HepG2 (cell line): ENCODE results near the gene NAT14. TPM values are rescaled to one million over a fixed set of nuclear protein-coding genes. Genes with fewer than 3 reads are reported as not detected.

ENCODE experiments used
- ATAC-seq: fragments of 200-7000 bp; cut with Tn5 transposase; 3 replicates; pipeline ENCODE4 v1.9.1; 2020; ENCODE audit warnings: mild to moderate bottlenecking, moderate library complexity
- BruUV-seq: library from RNA; stranded (reverse); fragments of 400-500 nt; replicated peaks from 2 replicates; lab custom pipeline; 2021; lab: Mats Ljungman, UMichigan
- CTCF ChIA-PET: fragments of 300-600 bp; formaldehyde crosslinking; extraction: SDS; loops from one replicate; lab custom pipeline; 2021; ENCODE audit warnings: low total read pairs, inconsistent platforms, low intra/inter-chr PET ratio; lab: Yijun Ruan, JAX
- POLR2A ChIA-PET: fragments of 350-600 bp; sonication (Branson Sonifier 250); formaldehyde crosslinking; loops from one replicate; lab custom pipeline; 2020; ENCODE audit warnings: antibody characterized with exemption, inconsistent platforms; lab: Yijun Ruan, JAX
- DNase-seq: peaks from one replicate; pipeline ENCODE4 v3.0.0-alpha.2; 2015; ENCODE audit warnings: low spot score
- FAIRE-seq: peaks from 3 replicates; lab custom pipeline; 2011; peaks lifted over from hg19 to GRCh38; lab: Jason Lieb, UNC
- H2AFZ ChIP-seq: one replicate; pipeline ENCODE4 v1.6.1; 2011; ENCODE audit warnings: low read length, inconsistent platforms
- H3K27ac ChIP-seq: fragments of 300-600 bp; 3 replicates; pipeline ENCODE4 v1.8.0; 2011; ENCODE audit warnings: mixed run types, mild to moderate bottlenecking, mixed read lengths, low read length, inconsistent platforms; ENCODE audit not compliant: insufficient read depth; ENCODE audit errors: extremely low read length
- H3K27me3 ChIP-seq, 2 experiments: fragments of 200-600 bp in 1 of 2; 2 replicates in 1 of 2; 3 replicates in 1 of 2; pipeline versions ENCODE4 v1.6.0 to v1.8.0; 2011; ENCODE audit warnings: low read length in 2 of 2, mild to moderate bottlenecking in 2 of 2, moderate library complexity in 2 of 2, inconsistent platforms in 1 of 2; ENCODE audit not compliant: insufficient read depth in 2 of 2, control insufficient read depth in 1 of 2
- H3K36me3 ChIP-seq, 2 experiments: fragments of 200-600 bp in 1 of 2; replicated peaks in 1 of 2; 2 replicates in 1 of 2; 3 replicates in 1 of 2; pipeline versions ENCODE4 v1.5.1 to v1.8.0; 2011; ENCODE audit warnings: low read length in 2 of 2, inconsistent platforms in 1 of 2; ENCODE audit not compliant: insufficient read depth in 2 of 2, control insufficient read depth in 1 of 2
- H3K4me1 ChIP-seq: 2 replicates; pipeline ENCODE4 v1.5.1; 2012; ENCODE audit warnings: low read length, inconsistent platforms; ENCODE audit not compliant: insufficient read depth
- H3K4me2 ChIP-seq: 2 replicates; pipeline ENCODE4 v1.6.0; 2011; ENCODE audit warnings: low read depth, low read length, inconsistent platforms
- H3K4me3 ChIP-seq, 3 experiments: fragments of 200-600 bp in 1 of 3; sonication (generic), shearing (Covaris generic) in 1 of 3; replicated peaks in 1 of 3; 2 replicates each; pipeline ENCODE4 v1.5.1; 2011 to 2016; ENCODE audit warnings: low read length in 3 of 3, inconsistent platforms in 2 of 3, low read depth in 2 of 3, mild to moderate bottlenecking in 2 of 3, control low read depth in 1 of 3, mixed read lengths in 1 of 3; ENCODE audit not compliant: insufficient read depth in 1 of 3
- H3K79me2 ChIP-seq: one replicate; pipeline ENCODE4 v1.6.1; 2011; ENCODE audit warnings: low read length, inconsistent platforms; ENCODE audit not compliant: insufficient read depth
- H3K9ac ChIP-seq: 2 replicates; pipeline ENCODE4 v1.6.0; 2011; ENCODE audit warnings: mild to moderate bottlenecking, low read depth, low read length, inconsistent platforms; ENCODE audit not compliant: insufficient read depth
- H3K9me3 ChIP-seq: 2 replicates; pipeline ENCODE4 v1.5.1; 2012; ENCODE audit warnings: mild to moderate bottlenecking, low read length
- H4K20me1 ChIP-seq: 2 replicates; pipeline ENCODE4 v1.6.0; 2011; ENCODE audit warnings: inconsistent platforms, mild to moderate bottlenecking, low read length, moderate library complexity; ENCODE audit not compliant: insufficient read depth
- CHCHD3 ChIP-seq: sonication (generic); formaldehyde crosslinking; IDR thresholded peaks from 2 replicates; pipeline ENCODE4 v1.8.0; 2022; ENCODE audit warnings: mild to moderate bottlenecking, missing genetic modification reagents, moderate library complexity
- DZIP1 ChIP-seq: sonication (generic); formaldehyde crosslinking; IDR thresholded peaks from 2 replicates; pipeline ENCODE4 v1.5.0; 2020; ENCODE audit warnings: mild to moderate bottlenecking, missing genetic modification reagents
- EP300 ChIP-seq, 3 experiments: sonication (generic) in 1 of 3; formaldehyde crosslinking in 1 of 3; IDR thresholded peaks; 2 replicates each; pipeline versions ENCODE4 v1.5.1 to v1.6.1; 2011 to 2020; ENCODE audit warnings: low read depth in 2 of 3, low read length in 2 of 3, borderline replicate concordance in 1 of 3, improper control_type of control experiment in 1 of 3, mild to moderate bottlenecking in 1 of 3, missing genetic modification reagents in 1 of 3, moderate library complexity in 1 of 3
- MAFG ChIP-seq: sonication (generic); formaldehyde crosslinking; IDR thresholded peaks from 2 replicates; pipeline ENCODE4 v1.5.1; 2020; ENCODE audit warnings: mild to moderate bottlenecking, missing genetic modification reagents
- NFIB ChIP-seq: sonication (generic); formaldehyde crosslinking; IDR thresholded peaks from 2 replicates; pipeline ENCODE4 v1.9.0; 2021; ENCODE audit warnings: missing genetic modification reagents, mild to moderate bottlenecking, borderline replicate concordance
- ZBTB8A ChIP-seq: sonication (generic); formaldehyde crosslinking; IDR thresholded peaks from 2 replicates; pipeline ENCODE4 v1.4.0; 2020; ENCODE audit warnings: mild to moderate bottlenecking, low read depth, missing genetic modification reagents, borderline replicate concordance
- ZNF382 ChIP-seq: sonication (generic); formaldehyde crosslinking; IDR thresholded peaks from 2 replicates; pipeline ENCODE4 v1.5.0; 2020; ENCODE audit warnings: missing genetic modification reagents, mild to moderate bottlenecking, borderline replicate concordance
- ZNF383 ChIP-seq: sonication (generic); formaldehyde crosslinking; IDR thresholded peaks from 2 replicates; pipeline ENCODE4 v1.4.0; 2020; ENCODE audit warnings: missing genetic modification reagents, mild to moderate bottlenecking, borderline replicate concordance
- ZNF569 ChIP-seq: sonication (generic); formaldehyde crosslinking; IDR thresholded peaks from 2 replicates; pipeline ENCODE4 v1.5.0; 2020; ENCODE audit warnings: mild to moderate bottlenecking, missing genetic modification reagents, moderate library complexity, borderline replicate concordance
- ZNF629 ChIP-seq: sonication (generic); formaldehyde crosslinking; conservative IDR thresholded peaks from 2 replicates; pipeline ENCODE4 v1.5.0; 2020; ENCODE audit warnings: missing genetic modification reagents
- ZNF792 ChIP-seq: IDR thresholded peaks from 2 replicates; pipeline ENCODE4 v1.6.1; 2016
- WGBS: methylation state at CpG from one replicate; pipeline ENCODE4 v1.1.6; 2017; ENCODE audit warnings: low lambda C conversion rate; 5-methylcytosine and 5-hydroxymethylcytosine counted together
- in situ Hi-C: cut with HindIII; loops from 2 replicates; pipeline ENCODE4 v1.10.0; 2017; ENCODE audit warnings: low pct_unique_long_range_greater_than_20kb; ENCODE audit not compliant: extremely low pct_ligation_motif_present
- intact Hi-C: fragments of 100-400 bp; cut with micrococcal nuclease; formaldehyde crosslinking; loops from one replicate; pipeline ENCODE4 v1.10.0; 2022; ENCODE audit not compliant: unreplicated experiment
- polyA plus RNA-seq, 8 experiments: library from polyadenylated mRNA; depleted of rRNA in 3 of 8; stranded (reverse) in 7 of 8; unstranded in 1 of 8; fragments of >200 nt; fragmentation: Illumina TruSeq in 4 of 8; extraction: Trizol in 4 of 8; gene quantifications; 2 replicates each; pipeline versions ENCODE4 v1.2.1 to v1.2.3, GENCODE V29; 2011 to 2016; ENCODE audit warnings: low read depth in 4 of 8, missing spikeins in 1 of 8, mixed read lengths in 1 of 8; ENCODE audit not compliant: insufficient read depth in 1 of 8
- total RNA-seq, 5 experiments: library from RNA; depleted of rRNA; stranded (reverse); fragments of >200 nt; fragmentation: Illumina TruSeq; extraction: Trizol; gene quantifications; 2 replicates each; pipeline ENCODE4 v1.2.3, GENCODE V29; 2016; ENCODE audit warnings: low read depth in 1 of 5
- TF ChIP-seq, protein P1 (sequence below): sonication (generic); formaldehyde crosslinking; IDR thresholded peaks from 2 replicates; pipeline ENCODE4 v1.5.1; 2020; ENCODE audit warnings: mild to moderate bottlenecking, missing genetic modification reagents, borderline replicate concordance

Gene NAT14
- total and polyA plus RNA-seq, 2 of the 13 experiments (the other 11 are each of a cell fraction or from before 2014, with no cell fraction given), result 20.7 to 22.3 TPM

DNA sequence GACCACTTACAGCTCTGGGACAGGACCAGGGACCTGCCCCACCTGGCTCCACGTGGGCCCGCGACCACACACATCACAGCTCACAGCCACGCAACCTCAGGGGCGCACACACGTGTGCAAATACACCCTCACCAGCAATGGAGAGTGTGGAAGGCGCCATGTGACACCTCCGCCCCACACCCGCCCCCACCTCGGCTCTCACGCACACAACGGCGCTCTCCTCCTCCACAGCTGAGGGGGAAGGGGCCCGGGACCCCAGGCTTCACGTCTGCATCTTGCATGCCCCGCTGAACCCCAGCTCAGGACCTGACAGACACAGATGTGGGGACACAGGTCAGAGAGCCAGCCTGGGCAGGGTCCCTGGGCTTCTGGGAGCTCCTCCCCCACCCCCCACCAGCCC is 35.5 kb upstream of the NAT14 start:
- Histone ChIP-seq H3K79me2 (no peaks in the 10 kb centered on the region), H3K27me3 (peaks cover 2 to 38% of the 10 kb centered on the region in 2 experiments; a peak in 4 of 5 replicates), H3K27ac (no peak overlapping the region), H2AFZ (no peak overlapping the region), H3K9me3 (no peaks in the 10 kb centered on the region), H3K9ac (no peak overlapping the region), H3K4me1 (peaks cover 14% of the 10 kb centered on the region), H3K4me2 (no peak overlapping the region), H3K4me3 (no peak overlapping the region), H3K36me3 (peaks cover 0 to 4% of the 10 kb centered on the region in 2 experiments; a peak in 1 of 5 replicates), H4K20me1 (peaks cover 10% of the 10 kb centered on the region; the same call in 1 of the 2 replicates)
- no peak for FAIRE-seq
- no TSS peak for BruUV-seq
- ChIA-PET CTCF (no interaction called here), POLR2A (no interaction called here)
- no peak for ATAC-seq
- intact Hi-C loops, result no loop called here
- TF ChIP-seq CHCHD3 (CRISPR knock-in tag) (no peak), ZNF629 (CRISPR knock-in tag) (no peak), EP300 (IDR thresholded peaks at IDR 0.05; ENCODE audit: low read depth in 2 of 2, low read length in 2 of 2) (no peak), EP300 (CRISPR knock-in tag; IDR thresholded peaks at IDR 0.05; ENCODE audit: borderline replicate concordance) (no peak), ZNF792 (CRISPR knock-in tag) (no peak), NFIB (CRISPR knock-in tag) (no peak), ZNF382 (CRISPR knock-in tag) (no peak), ZNF383 (CRISPR knock-in tag) (no peak), ZNF569 (CRISPR knock-in tag) (no peak), DZIP1 (CRISPR knock-in tag) (no peak), MAFG (CRISPR knock-in tag) (no peak), ZBTB8A (CRISPR knock-in tag) (no peak)
- TF ChIP-seq, protein P1, sequence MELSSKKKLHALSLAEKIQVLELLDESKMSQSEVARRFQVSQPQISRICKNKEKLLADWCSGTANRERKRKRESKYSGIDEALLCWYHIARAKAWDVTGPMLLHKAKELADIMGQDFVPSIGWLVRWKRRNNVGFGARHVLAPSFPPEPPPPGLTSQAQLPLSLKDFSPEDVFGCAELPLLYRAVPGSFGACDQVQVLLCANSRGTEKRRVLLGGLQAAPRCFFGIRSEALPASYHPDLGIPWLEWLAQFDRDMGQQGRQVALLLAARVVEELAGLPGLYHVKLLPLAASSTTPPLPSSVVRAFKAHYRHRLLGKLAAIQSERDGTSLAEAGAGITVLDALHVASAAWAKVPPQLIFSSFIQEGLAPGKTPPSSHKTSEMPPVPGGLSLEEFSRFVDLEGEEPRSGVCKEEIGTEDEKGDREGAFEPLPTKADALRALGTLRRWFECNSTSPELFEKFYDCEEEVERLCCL (CRISPR knock-in tag), result no peak
- in situ Hi-C loops, result no loop called here
- no peak for DNase-seq
- 0% methylated on average over 1 of the region's 16 CpGs for WGBS
